GM12891 (cell line): ENCODE data around the gene NFRKB.

Experiments
- POLR2A ChIP-seq: IDR thresholded peaks from 2 replicates; pipeline ENCODE4 v1.6.1; 2011; ENCODE audit warnings: low read depth, low read length, control low read depth
- POLR2AphosphoS5 ChIP-seq: IDR thresholded peaks from 2 replicates; pipeline ENCODE4 v1.6.1; 2011; ENCODE audit warnings: low read depth, low read length, control low read depth

DNA sequence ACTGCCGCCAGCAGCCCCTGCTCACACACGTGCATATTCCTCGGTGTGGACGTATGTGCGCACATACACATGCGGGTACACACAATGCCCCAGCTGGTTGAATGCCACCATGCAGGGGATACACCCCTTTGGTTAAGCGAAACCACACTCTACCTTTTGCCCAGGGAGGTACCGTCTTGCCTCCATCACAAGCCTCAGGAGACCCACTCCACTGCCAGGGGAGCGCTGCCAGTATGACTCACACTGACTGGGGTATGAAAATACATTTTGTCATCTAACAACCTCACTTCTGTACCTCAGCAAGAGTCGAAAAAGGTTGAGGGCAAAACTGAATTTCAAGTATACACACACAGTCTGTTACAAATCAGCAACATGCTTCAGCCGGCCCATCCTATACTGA is 40.3 kb downstream of the NFRKB start:
- TF ChIP-seq POLR2A (no peak), POLR2AphosphoS5 (no peak)
